ENCODE data around the gene HOXA3.

- no peak for TF ChIP-seq CTCF (IDR thresholded peaks at IDR 0.05; ENCODE audit: insufficient read depth, low read depth, low read length)
- no peak for TF ChIP-seq EZH2 (IDR thresholded peaks at IDR 0.05; ENCODE audit: insufficient read depth, low read length)
These were observed 37.8 kb upstream of the HOXA3 start for GRCh38 chr7:27189997-27190748.
